ENCODE results near the gene CABP7. TPM values are rescaled to one million over a fixed set of nuclear protein-coding genes. Genes with fewer than 3 reads are reported as not detected.

CABP7 gene
- total and polyA plus RNA-seq, 3 donors from 2014 or later: 0.79 to 1.6 (median 1.6) TPM

- no peaks in the 10 kb centered on the region for H3K27me3 ChIP-seq
- no peak for DNase-seq
- TF ChIP-seq CTCF (IDR thresholded peaks at IDR 0.05) (no peak), POLR2A (IDR thresholded peaks at IDR 0.05) (no peak)
- intact Hi-C loops (cut with DNase I; ENCODE audit: low total_unique reads): no loop called here
- WGBS, 2 donors: 88 to 90% methylated on average over 8 of the region's 8 CpGs
- no peaks in the 10 kb centered on the region for H3K4me1 ChIP-seq
- H3K27ac ChIP-seq: no peak overlapping the region
- H3K9me3 ChIP-seq: no peaks in the 10 kb centered on the region
- no peak overlapping the region for H3K4me3 ChIP-seq
- H3K36me3 ChIP-seq (ENCODE audit: low read depth, missing control alignments): no peaks in the 10 kb centered on the region
Observed at GRCh38 chr22:29734406-29734805, 14.6 kb downstream of the CABP7 start.

GRCh38 chr22:29734838-29735237, 15.0 kb downstream of the CABP7 start:
- no peak for DNase-seq
- WGBS, 2 donors: 89 to 100% methylated on average over 6 to 9 of the region's 9 CpGs
- Histone ChIP-seq H3K36me3 (ENCODE audit: low read depth, missing control alignments) (no peaks in the 10 kb centered on the region), H3K4me1 (no peaks in the 10 kb centered on the region), H3K27me3 (no peaks in the 10 kb centered on the region), H3K4me3 (no peak overlapping the region), H3K27ac (no peak overlapping the region), H3K9me3 (no peaks in the 10 kb centered on the region)
- intact Hi-C loops (cut with DNase I; ENCODE audit: low total_unique reads): no loop called here
- TF ChIP-seq POLR2A (IDR thresholded peaks at IDR 0.05) (no peak), CTCF (IDR thresholded peaks at IDR 0.05) (no peak)

- Histone ChIP-seq H3K27ac (no peak overlapping the region), H3K9me3 (no peaks in the 10 kb centered on the region), H3K27me3 (no peaks in the 10 kb centered on the region), H3K36me3 (ENCODE audit: low read depth, missing control alignments) (no peaks in the 10 kb centered on the region), H3K4me3 (no peak overlapping the region), H3K4me1 (no peaks in the 10 kb centered on the region)
- TF ChIP-seq CTCF (IDR thresholded peaks at IDR 0.05) (no peak), POLR2A (IDR thresholded peaks at IDR 0.05) (no peak)
- no peak for DNase-seq
- WGBS, 2 donors: 64% methylated on average over 1 of the region's 1 CpG; no CpG with 5 or more reads in 1 of the 2 donors
- intact Hi-C loops (cut with DNase I; ENCODE audit: low total_unique reads): no loop called here
Observed at GRCh38 chr22:29735416-29735815, 15.6 kb downstream of the CABP7 start.

DNA sequence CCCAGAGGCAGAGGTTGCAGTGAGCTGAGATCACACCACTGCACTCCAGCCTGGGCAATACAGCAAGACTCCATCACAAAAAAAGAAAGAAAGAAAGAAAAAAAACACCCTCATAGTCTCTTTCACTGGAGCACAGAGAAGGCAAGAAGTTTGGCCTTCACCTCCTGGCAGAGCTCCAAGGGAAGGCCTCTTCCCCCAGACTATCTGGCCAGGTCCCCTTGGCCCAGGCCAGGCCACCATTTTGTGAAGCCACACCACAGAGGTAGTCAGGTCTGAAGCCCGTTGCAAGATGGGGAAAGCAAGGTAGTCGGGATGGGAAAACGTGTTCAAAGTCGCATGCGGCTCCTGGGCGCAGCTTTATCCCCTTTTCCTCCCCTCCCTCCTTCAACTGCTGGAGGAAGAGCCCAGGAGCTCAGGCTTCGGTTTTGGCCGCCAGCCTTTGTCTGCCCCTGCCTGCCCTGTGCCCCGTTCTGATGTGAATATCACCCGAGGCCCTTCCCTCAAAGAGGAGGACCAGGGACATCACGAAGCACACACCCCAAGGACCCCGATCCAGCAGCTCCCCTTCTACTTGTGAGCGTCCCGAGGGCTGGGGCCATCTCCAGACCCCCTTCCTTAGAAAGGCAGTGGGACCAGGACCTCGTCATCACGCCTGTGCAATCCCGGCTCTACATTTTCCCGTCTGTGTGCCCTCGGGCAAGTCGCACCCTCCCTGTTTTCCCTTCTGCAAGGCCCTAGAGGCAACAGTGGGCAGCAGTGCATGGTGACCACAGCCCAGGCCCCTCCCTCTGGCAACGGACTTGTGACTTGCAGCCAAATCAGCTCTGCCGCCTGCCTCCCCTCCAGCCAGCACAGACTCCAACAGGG, 17.7 kb downstream of the CABP7 start:
- Histone ChIP-seq H3K27ac (no peak overlapping the region), H3K9me3 (no peaks in the 10 kb centered on the region), H3K4me1 (no peaks in the 10 kb centered on the region), H3K4me3 (no peak overlapping the region), H3K27me3 (no peaks in the 10 kb centered on the region), H3K36me3 (ENCODE audit: low read depth, missing control alignments) (no peaks in the 10 kb centered on the region)
- WGBS, 2 donors: 85 to 90% methylated on average over 22 of the region's 22 CpGs
- TF ChIP-seq POLR2A (IDR thresholded peaks at IDR 0.05): no peak
- no peak for TF ChIP-seq CTCF (IDR thresholded peaks at IDR 0.05)
- intact Hi-C loops (cut with DNase I; ENCODE audit: low total_unique reads): no loop called here
- no peak for DNase-seq
